Measurements from ENCODE around the gene PHACTR2. TPM values are rescaled to one million over a fixed set of nuclear protein-coding genes. Genes with fewer than 3 reads are reported as not detected.
A peak's percentile ranks its signal among the peaks of the same experiment; 100 is the strongest.
"Not testable (repeated sequence)": the region's sequence is repeated elsewhere in the genome, so short reads cannot be mapped to it uniquely, and the experiment has no call there.

PHACTR2 gene
- total RNA-seq, 4 donors from 2014 or later: 95.0 to 127 (median 111) TPM

GRCh38 chr6:143731789-143732188 is 54.0 kb downstream of the PHACTR2 start:
- TF ChIP-seq, protein P1, sequence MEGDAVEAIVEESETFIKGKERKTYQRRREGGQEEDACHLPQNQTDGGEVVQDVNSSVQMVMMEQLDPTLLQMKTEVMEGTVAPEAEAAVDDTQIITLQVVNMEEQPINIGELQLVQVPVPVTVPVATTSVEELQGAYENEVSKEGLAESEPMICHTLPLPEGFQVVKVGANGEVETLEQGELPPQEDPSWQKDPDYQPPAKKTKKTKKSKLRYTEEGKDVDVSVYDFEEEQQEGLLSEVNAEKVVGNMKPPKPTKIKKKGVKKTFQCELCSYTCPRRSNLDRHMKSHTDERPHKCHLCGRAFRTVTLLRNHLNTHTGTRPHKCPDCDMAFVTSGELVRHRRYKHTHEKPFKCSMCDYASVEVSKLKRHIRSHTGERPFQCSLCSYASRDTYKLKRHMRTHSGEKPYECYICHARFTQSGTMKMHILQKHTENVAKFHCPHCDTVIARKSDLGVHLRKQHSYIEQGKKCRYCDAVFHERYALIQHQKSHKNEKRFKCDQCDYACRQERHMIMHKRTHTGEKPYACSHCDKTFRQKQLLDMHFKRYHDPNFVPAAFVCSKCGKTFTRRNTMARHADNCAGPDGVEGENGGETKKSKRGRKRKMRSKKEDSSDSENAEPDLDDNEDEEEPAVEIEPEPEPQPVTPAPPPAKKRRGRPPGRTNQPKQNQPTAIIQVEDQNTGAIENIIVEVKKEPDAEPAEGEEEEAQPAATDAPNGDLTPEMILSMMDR (IDR thresholded peaks at IDR 0.05): no peak
- TF ChIP-seq POLR2A (IDR thresholded peaks at IDR 0.05): no peak
- no peaks in the 10 kb centered on the region for H3K36me3 ChIP-seq
- DNase-seq: no peak
- H3K4me1 ChIP-seq: peaks cover 15 to 20% of the 10 kb centered on the region in 2 donors
- WGBS, 2 donors: 89 to 98% methylated on average over 1 of the region's 1 CpG
- H3K9me3 ChIP-seq: no peaks in the 10 kb centered on the region
- H3K4me3 ChIP-seq (replicated peaks in 1 of 3): no peak overlapping the region
- intact Hi-C loops (cut with DNase I): no loop called here
- H3K27me3 ChIP-seq: no peaks in the 10 kb centered on the region
- no peak overlapping the region for H3K27ac ChIP-seq

DNA sequence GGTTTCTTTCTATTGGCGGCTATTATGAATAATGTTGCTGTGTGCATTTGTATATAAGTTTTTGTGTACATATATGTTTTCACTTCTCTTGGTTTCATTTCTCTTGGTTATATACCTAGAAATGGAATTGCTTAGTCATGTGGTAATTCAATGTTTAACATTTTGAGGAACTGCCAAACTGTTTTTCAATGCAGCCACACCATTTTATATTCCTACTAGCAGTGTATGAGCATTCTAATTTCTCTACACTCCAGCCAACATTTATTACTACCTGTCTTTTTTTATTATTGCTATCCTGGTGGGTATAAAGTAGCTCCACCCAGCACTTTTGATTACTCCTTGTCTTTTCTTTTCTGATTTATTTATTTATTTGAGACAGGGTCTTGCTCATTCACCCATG is 54.8 kb downstream of the PHACTR2 start:
- intact Hi-C loops (cut with DNase I): no loop called here
- H3K36me3 ChIP-seq: no peaks in the 10 kb centered on the region
- no peak overlapping the region for H3K4me3 ChIP-seq (replicated peaks in 1 of 3)
- H3K27ac ChIP-seq: no peak overlapping the region
- no peaks in the 10 kb centered on the region for H3K27me3 ChIP-seq
- no peak for DNase-seq
- 93 to 100% methylated on average over 1 of the region's 1 CpG for WGBS, 2 donors
- peaks cover 19 to 22% of the 10 kb centered on the region in 2 donors for H3K4me1 ChIP-seq
- no peaks in the 10 kb centered on the region for H3K9me3 ChIP-seq
- TF ChIP-seq, protein P1 (IDR thresholded peaks at IDR 0.05): no peak
- no peak for TF ChIP-seq POLR2A (IDR thresholded peaks at IDR 0.05)

GRCh38 chr6:143733510-143733909 is 55.7 kb downstream of the PHACTR2 start:
- H3K27ac ChIP-seq: no peak overlapping the region
- peaks cover 22 to 24% of the 10 kb centered on the region in 2 donors for H3K4me1 ChIP-seq
- no peaks in the 10 kb centered on the region for H3K9me3 ChIP-seq
- WGBS, 2 donors: 91 to 94% methylated on average over 1 of the region's 1 CpG
- no peaks in the 10 kb centered on the region for H3K27me3 ChIP-seq
- no peak for DNase-seq
- TF ChIP-seq POLR2A (IDR thresholded peaks at IDR 0.05): no peak
- TF ChIP-seq, protein P1 (IDR thresholded peaks at IDR 0.05): no peak
- intact Hi-C loops (cut with DNase I): no loop called here
- no peak overlapping the region for H3K4me3 ChIP-seq (replicated peaks in 1 of 3)
- H3K36me3 ChIP-seq: no peaks in the 10 kb centered on the region

DNA sequence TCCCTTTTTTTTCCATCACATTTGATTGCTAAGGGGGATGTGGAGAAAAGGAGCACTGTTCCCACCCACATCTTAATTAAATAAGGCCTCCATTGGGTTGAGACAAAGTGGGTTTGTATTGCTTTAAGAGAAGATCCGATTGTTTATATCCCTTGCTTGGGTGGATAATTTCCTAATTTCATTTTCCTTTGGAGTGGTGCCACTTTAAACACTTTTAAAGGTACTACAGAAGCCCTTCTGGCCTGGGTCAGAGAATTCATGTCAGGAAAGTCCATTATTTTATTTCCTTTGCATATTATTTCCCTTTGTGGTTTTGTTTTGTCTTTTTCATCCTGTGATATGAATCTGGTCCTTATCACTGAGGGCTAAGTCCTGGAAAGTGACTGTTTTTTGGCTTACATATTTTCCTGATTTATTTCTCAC is 56.9 kb downstream of the PHACTR2 start:
- no peaks in the 10 kb centered on the region for H3K27me3 ChIP-seq
- WGBS, 2 donors: 0 to 11% methylated on average over 1 of the region's 1 CpG
- DNase-seq: no peak
- peak overlapping the region in 2 of 3 donors; percentile 24 to 42 for H3K27ac ChIP-seq
- H3K4me3 ChIP-seq (replicated peaks in 1 of 3): no peak overlapping the region
- intact Hi-C loops (cut with DNase I): no loop called here
- no peak for TF ChIP-seq POLR2A (IDR thresholded peaks at IDR 0.05)
- TF ChIP-seq, protein P1 (IDR thresholded peaks at IDR 0.05): no peak
- H3K9me3 ChIP-seq: no peaks in the 10 kb centered on the region
- H3K36me3 ChIP-seq: no peaks in the 10 kb centered on the region
- peaks cover 22 to 24% of the 10 kb centered on the region in 2 donors for H3K4me1 ChIP-seq

DNA sequence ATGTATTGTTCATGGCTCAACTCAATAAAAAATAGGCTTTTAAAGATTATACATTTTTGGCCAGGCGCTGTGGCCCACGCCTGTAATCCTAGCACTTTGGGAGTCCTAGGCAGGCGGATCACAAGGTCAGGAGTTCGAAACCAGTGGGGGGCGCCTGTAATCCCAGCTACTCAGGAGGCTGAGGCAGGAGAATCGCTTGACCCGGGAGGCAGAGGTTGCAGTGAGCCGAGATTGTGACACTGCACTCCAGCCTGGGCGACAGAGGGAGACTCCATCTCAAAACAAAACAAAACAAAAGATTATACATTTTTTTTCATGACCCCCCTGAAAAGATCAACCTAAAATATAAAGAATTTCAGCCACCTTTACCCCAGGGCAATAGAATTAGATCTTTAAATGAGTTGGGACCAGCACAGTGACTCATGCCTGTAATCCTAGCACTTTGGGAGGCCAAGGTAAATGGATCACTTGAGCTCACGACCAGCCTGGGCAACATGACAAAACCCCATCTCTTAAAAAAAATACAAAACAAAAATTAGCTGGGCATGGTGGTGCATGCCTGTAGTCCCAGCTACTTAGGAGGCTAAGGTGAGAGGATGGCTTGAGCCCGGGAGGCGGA is 60.4 kb downstream of the PHACTR2 start:
- H3K9me3 ChIP-seq; H3K4me3 ChIP-seq (replicated peaks in 1 of 3); H3K27ac ChIP-seq; intact Hi-C loops (cut with DNase I); H3K27me3 ChIP-seq; H3K36me3 ChIP-seq; DNase-seq: not testable (repeated sequence)
- peaks cover 32 to 38% of the 10 kb centered on the region in 2 donors for H3K4me1 ChIP-seq
- 89 to 91% methylated on average over 12 of the region's 12 CpGs for WGBS, 2 donors

All from thyroid gland (tissue), 4 donors.